GM08714 (cell line): Measurements from ENCODE around the gene ABCC6.

ENCODE experiments used
- H3K4me3 ChIP-seq: fragments of 200-500 bp; sonication (Bioruptor generic); 2 replicates; pipeline ENCODE4 v1.5.1; 2014; ENCODE audit warnings: mild to moderate bottlenecking, low read length, inconsistent platforms
- ZNF274 ChIP-seq: IDR thresholded peaks from 2 replicates; pipeline ENCODE4 v1.6.1; 2012; ENCODE audit warnings: mild to moderate bottlenecking, low read depth, low read length

ABCC6 gene

GRCh38 chr16:16124438-16124837 is 98.9 kb downstream of the ABCC6 start:
- no peak overlapping the region for H3K4me3 ChIP-seq
- TF ChIP-seq ZNF274, result no peak

GRCh38 chr16:16122264-16122663 is 101.0 kb downstream of the ABCC6 start:
- no peak for TF ChIP-seq ZNF274
- no peak overlapping the region for H3K4me3 ChIP-seq

GRCh38 chr16:16121185-16121727 is 102.0 kb downstream of the ABCC6 start:
- H3K4me3 ChIP-seq, result no peak overlapping the region
- TF ChIP-seq ZNF274, result no peak

- no peak for TF ChIP-seq ZNF274
- no peak overlapping the region for H3K4me3 ChIP-seq
Measured at GRCh38 chr16:16120382-16121184, 102.7 kb downstream of the ABCC6 start.

GRCh38 chr16:16120044-16120381 is 103.3 kb downstream of the ABCC6 start:
- H3K4me3 ChIP-seq, result no peak overlapping the region
- no peak for TF ChIP-seq ZNF274

GRCh38 chr16:16118337-16118736 is 105.0 kb downstream of the ABCC6 start:
- TF ChIP-seq ZNF274, result no peak
- H3K4me3 ChIP-seq, result no peak overlapping the region

- TF ChIP-seq ZNF274, result no peak
- no peak overlapping the region for H3K4me3 ChIP-seq
Measured at GRCh38 chr16:16116841-16117240, 106.5 kb downstream of the ABCC6 start.

GRCh38 chr16:16113076-16113475 is 110.2 kb downstream of the ABCC6 start:
- no peak overlapping the region for H3K4me3 ChIP-seq
- no peak for TF ChIP-seq ZNF274

- TF ChIP-seq ZNF274, result no peak
Measured at GRCh38 chr16:16112450-16113053, 110.7 kb downstream of the ABCC6 start.

GRCh38 chr16:16111639-16112038 is 111.7 kb downstream of the ABCC6 start:
- H3K4me3 ChIP-seq, result no peak overlapping the region
- no peak for TF ChIP-seq ZNF274

More at GRCh38 chr16:16112450-16113053, 110.7 kb downstream of the ABCC6 start:
- H3K4me3 ChIP-seq, result no peak overlapping the region

- H3K4me3 ChIP-seq, result no peak overlapping the region
- no peak for TF ChIP-seq ZNF274
Measured at GRCh38 chr16:16110111-16110490, 113.2 kb downstream of the ABCC6 start.

- no peak overlapping the region for H3K4me3 ChIP-seq
- no peak for TF ChIP-seq ZNF274
Measured at GRCh38 chr16:16109453-16110110, 113.7 kb downstream of the ABCC6 start.

- no peak overlapping the region for H3K4me3 ChIP-seq
- no peak for TF ChIP-seq ZNF274
Measured at GRCh38 chr16:16108759-16109158, 114.5 kb downstream of the ABCC6 start.

- TF ChIP-seq ZNF274, result no peak
- H3K4me3 ChIP-seq, result no peak overlapping the region
Measured at GRCh38 chr16:16107839-16108238, 115.5 kb downstream of the ABCC6 start.

- no peak for TF ChIP-seq ZNF274
- no peak overlapping the region for H3K4me3 ChIP-seq
Measured at GRCh38 chr16:16106466-16106865, 116.8 kb downstream of the ABCC6 start.
